ENCODE measurements around the gene PRPF40B. TPM values are rescaled to one million over a fixed set of nuclear protein-coding genes. Genes with fewer than 3 reads are reported as not detected.

The PRPF40B gene
- total RNA-seq, 6 experiments from 2014 or later: 4.7 to 8.2 (median 6.3) TPM

DNA sequence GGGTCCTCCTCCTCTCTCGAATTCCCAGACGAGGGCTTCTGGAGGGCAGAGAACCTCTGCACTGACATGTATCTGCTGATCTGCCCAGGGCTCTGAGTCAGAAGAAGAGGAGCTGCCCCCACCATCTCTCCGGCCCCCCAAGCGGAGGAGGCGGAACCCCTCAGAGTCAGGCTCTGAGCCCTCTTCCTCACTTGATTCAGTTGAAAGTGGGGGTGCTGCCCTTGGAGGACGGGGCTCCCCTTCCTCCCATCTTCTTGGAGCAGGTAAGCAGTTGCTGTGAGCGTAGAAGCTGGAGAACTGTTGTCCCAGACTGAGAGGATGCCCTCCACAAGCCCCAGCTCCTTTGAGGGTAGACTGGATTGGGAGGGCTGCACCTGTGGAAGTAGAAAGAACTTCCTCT, 19.8 kb downstream of the PRPF40B start:
- intact Hi-C loops (cut with DNase I): loop anchor here (5.0 kb wide), 1 partner anchor 64 kb away; the partner anchor contains the start of gene FMNL3 (in 2 of the 2)
- no peaks in the 10 kb centered on the region for H3K27me3 ChIP-seq
- peaks cover 0 to 12% (median 3%) of the 10 kb centered on the region in 4 donors for H3K36me3 ChIP-seq
- ATAC-seq (no peak), DNase-seq (no peak)
- H3K9me3 ChIP-seq: no peaks in the 10 kb centered on the region
- TF ChIP-seq, protein P1, sequence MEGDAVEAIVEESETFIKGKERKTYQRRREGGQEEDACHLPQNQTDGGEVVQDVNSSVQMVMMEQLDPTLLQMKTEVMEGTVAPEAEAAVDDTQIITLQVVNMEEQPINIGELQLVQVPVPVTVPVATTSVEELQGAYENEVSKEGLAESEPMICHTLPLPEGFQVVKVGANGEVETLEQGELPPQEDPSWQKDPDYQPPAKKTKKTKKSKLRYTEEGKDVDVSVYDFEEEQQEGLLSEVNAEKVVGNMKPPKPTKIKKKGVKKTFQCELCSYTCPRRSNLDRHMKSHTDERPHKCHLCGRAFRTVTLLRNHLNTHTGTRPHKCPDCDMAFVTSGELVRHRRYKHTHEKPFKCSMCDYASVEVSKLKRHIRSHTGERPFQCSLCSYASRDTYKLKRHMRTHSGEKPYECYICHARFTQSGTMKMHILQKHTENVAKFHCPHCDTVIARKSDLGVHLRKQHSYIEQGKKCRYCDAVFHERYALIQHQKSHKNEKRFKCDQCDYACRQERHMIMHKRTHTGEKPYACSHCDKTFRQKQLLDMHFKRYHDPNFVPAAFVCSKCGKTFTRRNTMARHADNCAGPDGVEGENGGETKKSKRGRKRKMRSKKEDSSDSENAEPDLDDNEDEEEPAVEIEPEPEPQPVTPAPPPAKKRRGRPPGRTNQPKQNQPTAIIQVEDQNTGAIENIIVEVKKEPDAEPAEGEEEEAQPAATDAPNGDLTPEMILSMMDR (IDR thresholded peaks at IDR 0.05): no peak
- no peak for TF ChIP-seq POLR2A (IDR thresholded peaks at IDR 0.05)
- H3K4me1 ChIP-seq: peaks cover 0 to 12% (median 6%) of the 10 kb centered on the region in 4 donors
- no peak overlapping the region for H3K27ac ChIP-seq
- WGBS (ENCODE audit: insufficient coverage, low coverage, low lambda C conversion rate, missing lambda C conversion rate): 80% methylated on average over 1 of the region's 7 CpGs
- no peak overlapping the region for H3K4me3 ChIP-seq

DNA sequence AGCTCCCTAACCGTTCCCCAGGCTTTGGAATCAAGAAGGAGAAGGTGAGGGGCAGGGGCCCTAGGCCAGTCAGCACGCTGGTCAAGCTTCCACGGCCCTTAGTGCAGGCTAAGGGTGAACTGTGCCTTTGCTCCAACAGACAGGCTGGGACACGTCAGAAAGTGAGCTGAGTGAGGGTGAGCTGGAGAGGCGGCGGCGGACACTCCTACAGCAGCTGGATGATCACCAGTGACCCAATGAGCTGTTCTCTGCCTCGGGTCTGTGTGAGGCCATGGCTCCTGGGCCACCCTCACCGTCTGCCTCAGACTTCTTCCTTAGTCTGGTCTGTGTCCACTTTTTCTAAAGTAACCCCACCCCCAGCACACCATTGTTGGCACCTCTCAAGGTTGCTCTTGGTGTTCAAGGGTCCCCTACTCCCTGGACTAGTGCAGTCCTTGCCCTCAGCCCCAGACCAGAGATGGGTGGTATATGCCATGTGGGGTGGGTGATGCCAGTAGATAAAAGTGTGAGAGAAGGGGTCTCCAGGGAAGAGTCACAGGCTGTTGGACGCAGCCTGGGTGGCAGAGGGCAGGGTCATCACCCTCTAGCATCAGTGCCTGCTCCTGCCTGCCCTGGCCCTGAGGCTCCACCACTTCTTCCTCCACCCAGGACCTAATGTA, 20.7 kb downstream of the PRPF40B start:
- WGBS (ENCODE audit: insufficient coverage, low coverage, low lambda C conversion rate, missing lambda C conversion rate): 60% methylated on average over 4 of the region's 10 CpGs
- Histone ChIP-seq H3K27ac (no peak overlapping the region), H3K36me3 (peaks cover 0 to 15% (median 3%) of the 10 kb centered on the region in 4 donors), H3K4me1 (peaks cover 0 to 12% (median 6%) of the 10 kb centered on the region in 4 donors), H3K27me3 (no peaks in the 10 kb centered on the region), H3K9me3 (no peaks in the 10 kb centered on the region), H3K4me3 (no peak overlapping the region)
- DNase-seq (no peak), ATAC-seq (peak in 1 of 4 donors; percentile 3)
- intact Hi-C loops (cut with DNase I): loop anchor here (5.0 kb wide), 1 partner anchor 63 kb away; the partner anchor contains the start of gene FMNL3 (in 2 of the 2)
- TF ChIP-seq POLR2A (IDR thresholded peaks at IDR 0.05): no peak
- TF ChIP-seq, protein P1 (IDR thresholded peaks at IDR 0.05): no peak

DNA sequence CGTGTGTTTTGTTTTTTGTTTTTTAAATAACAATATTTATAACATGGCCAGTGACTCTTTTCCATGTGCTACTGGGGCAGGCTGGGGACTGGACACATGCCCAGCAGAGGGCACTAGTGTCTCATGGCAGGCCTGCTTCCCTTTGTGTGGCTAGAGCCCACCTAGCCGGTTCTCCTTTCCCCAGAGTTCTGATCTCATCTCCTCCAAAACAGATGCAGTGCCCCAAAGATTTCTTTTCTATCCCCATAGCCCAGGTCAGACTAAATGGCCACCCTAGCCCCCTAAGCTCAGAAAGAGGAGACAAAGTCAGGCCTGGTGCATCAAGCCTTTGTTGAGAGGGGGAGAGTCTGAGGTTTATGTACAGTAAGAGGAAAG, 21.2 kb downstream of the PRPF40B start:
- Histone ChIP-seq H3K9me3 (no peaks in the 10 kb centered on the region), H3K4me1 (peaks cover 0 to 12% (median 6%) of the 10 kb centered on the region in 4 donors), H3K27ac (no peak overlapping the region), H3K27me3 (no peaks in the 10 kb centered on the region), H3K36me3 (peaks cover 0 to 15% (median 3%) of the 10 kb centered on the region in 4 donors), H3K4me3 (no peak overlapping the region)
- ATAC-seq (peak; percentile 78 to 88 (median 82)), DNase-seq (peak; percentile 72 to 81 (median 74))
- 6% methylated on average over 2 of the region's 2 CpGs for WGBS (ENCODE audit: insufficient coverage, low coverage, low lambda C conversion rate, missing lambda C conversion rate)
- intact Hi-C loops (cut with DNase I): loop anchor here (5.0 kb wide), 1 partner anchor 63 kb away; the partner anchor contains the start of gene FMNL3 (in 2 of the 2)
- no peak for TF ChIP-seq POLR2A (IDR thresholded peaks at IDR 0.05)
- TF ChIP-seq, protein P1 (IDR thresholded peaks at IDR 0.05): peak; percentile 77 to 94 (median 86)

DNA sequence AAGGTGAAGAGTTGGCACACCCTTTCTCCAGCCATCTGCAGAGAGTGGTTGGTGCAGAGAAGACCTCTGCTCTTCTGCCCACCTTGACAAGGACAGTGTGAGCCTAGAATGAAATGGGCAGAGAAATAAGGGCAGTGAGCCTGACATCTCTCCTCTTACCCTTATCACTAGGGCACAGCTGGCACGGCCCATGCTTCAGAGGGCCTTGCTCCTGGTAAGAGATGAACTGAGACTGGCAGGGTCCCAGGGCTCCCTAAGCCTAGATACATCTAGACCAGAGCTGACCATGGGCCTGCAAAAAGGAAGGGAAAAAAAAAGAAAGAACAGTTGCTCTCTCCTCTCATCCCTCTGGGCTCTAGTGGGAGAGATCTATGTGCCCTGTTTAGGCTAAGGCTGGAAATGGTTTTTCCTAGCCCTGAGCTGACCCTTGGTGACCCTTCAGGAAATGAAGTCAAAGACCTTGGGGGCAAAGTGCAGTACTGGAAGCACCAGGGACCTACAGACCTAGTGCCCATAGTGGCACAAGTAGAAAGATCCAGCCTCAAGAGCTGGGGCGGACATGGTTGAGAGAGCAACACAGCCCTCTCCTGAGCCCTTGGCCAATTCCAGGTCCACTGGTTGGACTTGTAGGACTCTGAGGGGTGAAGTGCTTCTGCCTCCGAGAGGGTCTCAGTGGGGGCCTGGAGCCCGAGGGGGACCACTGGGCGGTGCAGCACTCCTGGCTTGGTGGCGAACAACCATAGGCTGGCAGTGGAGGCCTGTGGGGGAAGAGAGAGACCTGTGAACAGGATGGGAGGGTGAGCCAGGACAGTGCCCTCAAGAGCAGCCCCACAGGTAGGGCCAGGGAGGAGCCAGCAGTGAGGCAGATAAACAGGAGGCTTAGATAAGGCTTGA, 22.0 kb downstream of the PRPF40B start:
- TF ChIP-seq, protein P1 (IDR thresholded peaks at IDR 0.05): no peak
- TF ChIP-seq POLR2A (IDR thresholded peaks at IDR 0.05): no peak
- WGBS (ENCODE audit: insufficient coverage, low coverage, low lambda C conversion rate, missing lambda C conversion rate): 74% methylated on average over 5 of the region's 6 CpGs
- Histone ChIP-seq H3K4me3 (no peak overlapping the region), H3K27ac (no peak overlapping the region), H3K4me1 (peaks cover 0 to 12% (median 6%) of the 10 kb centered on the region in 4 donors), H3K9me3 (no peaks in the 10 kb centered on the region), H3K27me3 (no peaks in the 10 kb centered on the region), H3K36me3 (peaks cover 0 to 15% (median 3%) of the 10 kb centered on the region in 4 donors)
- peak; percentile 14 to 57 (median 23) for ATAC-seq
- no peak for DNase-seq
- intact Hi-C loops (cut with DNase I): no loop called here

All from right lobe of liver (tissue), 6 donors.